H1 (cell line): ENCODE measurements around the gene ZMYM2.

Experiments used
- CHD1 ChIP-seq: IDR thresholded peaks from 2 replicates; pipeline ENCODE4 v1.6.1; 2012; ENCODE audit warnings: low read depth, low read length, improper control_type of control experiment
- CTCF ChIP-seq, 3 experiments: IDR thresholded peaks; 1 replicate in 2 of 3; 2 replicates in 1 of 3; pipeline versions ENCODE4 v1.5.1 to v1.6.1; 2011; ENCODE audit warnings: low read length in 3 of 3, mild to moderate bottlenecking in 3 of 3, inconsistent platforms in 2 of 3, low read depth in 1 of 3, moderate library complexity in 1 of 3; ENCODE audit not compliant: insufficient read depth in 1 of 3; ENCODE audit errors: control extremely low read depth in 1 of 3
- EZH2 ChIP-seq: fragments of 200-600 bp; sonication (generic); IDR thresholded peaks from 2 replicates; pipeline ENCODE4 v1.7.1; 2012; ENCODE audit warnings: low read depth, mild to moderate bottlenecking, moderate library complexity, low read length, inconsistent platforms; ENCODE audit not compliant: severe bottlenecking
- JUN ChIP-seq: IDR thresholded peaks from 2 replicates; pipeline ENCODE4 v1.6.1; 2011; ENCODE audit warnings: low read depth, mild to moderate bottlenecking, improper control_type of control experiment, low read length
- KDM1A ChIP-seq: fragments of 200-600, 300-600 bp; sonication (generic); IDR thresholded peaks from 2 replicates; pipeline ENCODE4 v1.7.1; 2016; ENCODE audit warnings: mild to moderate bottlenecking, low read length, borderline replicate concordance
- POLR2A ChIP-seq, 2 experiments: IDR thresholded peaks; 1 replicate in 1 of 2; 2 replicates in 1 of 2; pipeline ENCODE4 v1.6.1; 2011; ENCODE audit warnings: low read depth in 2 of 2, low read length in 2 of 2, mild to moderate bottlenecking in 2 of 2; ENCODE audit errors: control extremely low read depth in 1 of 2
- SIRT6 ChIP-seq: IDR thresholded peaks from one replicate; pipeline ENCODE4 v1.7.1; 2012; ENCODE audit warnings: low read length, inconsistent platforms
- TAF1 ChIP-seq: IDR thresholded peaks from 2 replicates; pipeline ENCODE4 v1.6.1; 2011; ENCODE audit warnings: mild to moderate bottlenecking, low read depth, low read length
- TCF12 ChIP-seq: IDR thresholded peaks from 2 replicates; pipeline ENCODE4 v1.6.1; 2011; ENCODE audit warnings: low read depth, mild to moderate bottlenecking, low read length
- TF ChIP-seq, protein P1 (sequence below): IDR thresholded peaks from 2 replicates; pipeline ENCODE4 v1.6.1; 2012; ENCODE audit warnings: low read length, inconsistent platforms

DNA sequence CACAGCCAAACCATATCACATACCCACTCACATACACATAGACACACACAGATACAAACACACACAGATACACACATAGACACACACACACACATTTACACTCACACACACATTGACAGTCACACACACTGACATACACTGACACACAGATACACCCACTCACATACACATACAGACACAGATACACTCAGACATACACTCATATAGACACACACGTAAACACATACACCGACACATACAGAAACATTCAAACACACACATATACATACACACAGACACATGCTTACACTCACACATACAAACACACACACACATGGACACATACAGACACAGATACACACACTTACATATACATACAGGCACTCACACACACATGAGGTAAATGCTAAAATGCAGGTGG is 172.1 kb downstream of the ZMYM2 start:
- TF ChIP-seq TCF12 (no peak), CTCF (IDR thresholded peaks at IDR 0.05; ENCODE audit: control extremely low read depth in 1 of 3, insufficient read depth in 1 of 3, low read depth in 1 of 3, low read length in 3 of 3) (no peak), EZH2 (no peak), POLR2A (IDR thresholded peaks at IDR 0.05; ENCODE audit: control extremely low read depth in 1 of 2, low read depth in 2 of 2, low read length in 2 of 2) (no peak), CHD1 (no peak), JUN (no peak), TAF1 (no peak), SIRT6 (no peak), KDM1A (no peak)
- TF ChIP-seq, protein P1, sequence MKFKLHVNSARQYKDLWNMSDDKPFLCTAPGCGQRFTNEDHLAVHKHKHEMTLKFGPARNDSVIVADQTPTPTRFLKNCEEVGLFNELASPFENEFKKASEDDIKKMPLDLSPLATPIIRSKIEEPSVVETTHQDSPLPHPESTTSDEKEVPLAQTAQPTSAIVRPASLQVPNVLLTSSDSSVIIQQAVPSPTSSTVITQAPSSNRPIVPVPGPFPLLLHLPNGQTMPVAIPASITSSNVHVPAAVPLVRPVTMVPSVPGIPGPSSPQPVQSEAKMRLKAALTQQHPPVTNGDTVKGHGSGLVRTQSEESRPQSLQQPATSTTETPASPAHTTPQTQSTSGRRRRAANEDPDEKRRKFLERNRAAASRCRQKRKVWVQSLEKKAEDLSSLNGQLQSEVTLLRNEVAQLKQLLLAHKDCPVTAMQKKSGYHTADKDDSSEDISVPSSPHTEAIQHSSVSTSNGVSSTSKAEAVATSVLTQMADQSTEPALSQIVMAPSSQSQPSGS: no peak
